SK-N-MC (cell line): Measurements from ENCODE around the gene FDPS.

ENCODE experiments used
- EZH2 ChIP-seq: fragments of 200-600 bp; sonication (generic); IDR thresholded peaks from one replicate; pipeline ENCODE4 v1.6.1; 2017; ENCODE audit warnings: antibody characterized with exemption
- POLR2AphosphoS5 ChIP-seq: IDR thresholded peaks from 2 replicates; pipeline ENCODE4 v1.6.1; 2012; ENCODE audit warnings: mild to moderate bottlenecking, low read depth, low read length, borderline replicate concordance

- TF ChIP-seq EZH2 (no peak), POLR2AphosphoS5 (no peak)
Measured at GRCh38 chr1:155342842-155343241, 34.2 kb downstream of the FDPS start.
